GM23338 (cell line): ENCODE measurements around the gene SPARC.

Experiments
- CREB1 ChIP-seq: fragments of 250-450 bp; sonication (Bioruptor Pico); IDR thresholded peaks from 2 replicates; pipeline ENCODE4 v1.5.0; 2020; ENCODE audit warnings: low read depth, mild to moderate bottlenecking, moderate library complexity
- CTCF ChIP-seq, 2 experiments: fragments of 200-600 bp in 1 of 2; sonication (generic) in 1 of 2; conservative IDR thresholded peaks; 2 replicates each; pipeline versions ENCODE4 v1.5.1 to v1.6.1; 2016 to 2017; ENCODE audit warnings: antibody characterized with exemption in 2 of 2, low read depth in 2 of 2, mild to moderate bottlenecking in 2 of 2, moderate library complexity in 1 of 2
- EZH2 ChIP-seq: fragments of 200-600 bp; sonication (generic); IDR thresholded peaks from one replicate; pipeline ENCODE4 v1.8.0; 2017; ENCODE audit warnings: antibody characterized with exemption, mild to moderate bottlenecking, low read depth; ENCODE audit not compliant: unreplicated experiment
- EZH2phosphoT487 ChIP-seq: fragments of 200-600 bp; sonication (generic); IDR thresholded peaks from one replicate; pipeline ENCODE4 v1.8.1; 2018; ENCODE audit warnings: antibody characterized with exemption; ENCODE audit not compliant: unreplicated experiment
- JUNB ChIP-seq: IDR thresholded peaks from one replicate; pipeline ENCODE4 v1.6.1; 2016; ENCODE audit warnings: antibody characterized with exemption; ENCODE audit not compliant: unreplicated experiment
- NANOG ChIP-seq: IDR thresholded peaks from 2 replicates; pipeline ENCODE4 v1.6.1; 2016; ENCODE audit warnings: antibody characterized with exemption, borderline replicate concordance
- POLR2AphosphoS5 ChIP-seq: IDR thresholded peaks from 2 replicates; pipeline ENCODE4 v1.6.1; 2016; ENCODE audit warnings: antibody characterized with exemption, low read depth
- STAT1 ChIP-seq: IDR thresholded peaks from one replicate; pipeline ENCODE4 v1.6.1; 2016; ENCODE audit warnings: antibody characterized with exemption; ENCODE audit not compliant: unreplicated experiment
- ZNF462 ChIP-seq: fragments of 250-450 bp; sonication (Bioruptor Pico); IDR thresholded peaks from 2 replicates; pipeline ENCODE4 v1.5.0; 2020; ENCODE audit warnings: mild to moderate bottlenecking, moderate library complexity
- TF ChIP-seq, protein P1 (sequence below): IDR thresholded peaks from 2 replicates; pipeline ENCODE4 v1.6.1; 2016; ENCODE audit warnings: antibody characterized with exemption
- TF ChIP-seq, protein P2 (sequence below): IDR thresholded peaks from one replicate; pipeline ENCODE4 v1.6.1; 2018; ENCODE audit warnings: antibody characterized with exemption; ENCODE audit not compliant: unreplicated experiment

DNA sequence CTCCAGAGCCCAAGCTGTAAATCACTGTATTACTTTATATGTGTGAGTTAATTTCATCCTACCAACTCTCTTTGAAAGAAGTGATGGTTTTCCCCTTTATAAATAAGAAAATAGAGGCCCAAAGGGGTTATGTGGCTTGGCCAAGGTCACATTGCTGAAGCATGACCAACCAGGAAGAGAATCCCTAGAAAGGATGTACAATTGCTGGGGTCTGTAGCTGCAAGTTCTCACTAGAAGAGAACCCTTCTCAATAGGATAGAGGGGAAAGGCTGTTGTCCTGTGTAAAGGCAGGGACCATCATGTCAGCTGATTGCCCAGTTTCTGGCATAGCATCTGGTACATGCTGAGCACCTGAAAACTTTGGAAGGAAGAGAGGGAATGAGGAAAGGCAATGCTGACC, 56.6 kb downstream of the SPARC start:
- no peak for TF ChIP-seq EZH2phosphoT487
- TF ChIP-seq CTCF (conservative IDR thresholded peaks at IDR 0.05; ENCODE audit: low read depth in 2 of 2) = no peak
- TF ChIP-seq, protein P1, sequence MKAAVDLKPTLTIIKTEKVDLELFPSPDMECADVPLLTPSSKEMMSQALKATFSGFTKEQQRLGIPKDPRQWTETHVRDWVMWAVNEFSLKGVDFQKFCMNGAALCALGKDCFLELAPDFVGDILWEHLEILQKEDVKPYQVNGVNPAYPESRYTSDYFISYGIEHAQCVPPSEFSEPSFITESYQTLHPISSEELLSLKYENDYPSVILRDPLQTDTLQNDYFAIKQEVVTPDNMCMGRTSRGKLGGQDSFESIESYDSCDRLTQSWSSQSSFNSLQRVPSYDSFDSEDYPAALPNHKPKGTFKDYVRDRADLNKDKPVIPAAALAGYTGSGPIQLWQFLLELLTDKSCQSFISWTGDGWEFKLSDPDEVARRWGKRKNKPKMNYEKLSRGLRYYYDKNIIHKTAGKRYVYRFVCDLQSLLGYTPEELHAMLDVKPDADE = no peak
- no peak for TF ChIP-seq POLR2AphosphoS5
- no peak for TF ChIP-seq EZH2
- TF ChIP-seq, protein P2, sequence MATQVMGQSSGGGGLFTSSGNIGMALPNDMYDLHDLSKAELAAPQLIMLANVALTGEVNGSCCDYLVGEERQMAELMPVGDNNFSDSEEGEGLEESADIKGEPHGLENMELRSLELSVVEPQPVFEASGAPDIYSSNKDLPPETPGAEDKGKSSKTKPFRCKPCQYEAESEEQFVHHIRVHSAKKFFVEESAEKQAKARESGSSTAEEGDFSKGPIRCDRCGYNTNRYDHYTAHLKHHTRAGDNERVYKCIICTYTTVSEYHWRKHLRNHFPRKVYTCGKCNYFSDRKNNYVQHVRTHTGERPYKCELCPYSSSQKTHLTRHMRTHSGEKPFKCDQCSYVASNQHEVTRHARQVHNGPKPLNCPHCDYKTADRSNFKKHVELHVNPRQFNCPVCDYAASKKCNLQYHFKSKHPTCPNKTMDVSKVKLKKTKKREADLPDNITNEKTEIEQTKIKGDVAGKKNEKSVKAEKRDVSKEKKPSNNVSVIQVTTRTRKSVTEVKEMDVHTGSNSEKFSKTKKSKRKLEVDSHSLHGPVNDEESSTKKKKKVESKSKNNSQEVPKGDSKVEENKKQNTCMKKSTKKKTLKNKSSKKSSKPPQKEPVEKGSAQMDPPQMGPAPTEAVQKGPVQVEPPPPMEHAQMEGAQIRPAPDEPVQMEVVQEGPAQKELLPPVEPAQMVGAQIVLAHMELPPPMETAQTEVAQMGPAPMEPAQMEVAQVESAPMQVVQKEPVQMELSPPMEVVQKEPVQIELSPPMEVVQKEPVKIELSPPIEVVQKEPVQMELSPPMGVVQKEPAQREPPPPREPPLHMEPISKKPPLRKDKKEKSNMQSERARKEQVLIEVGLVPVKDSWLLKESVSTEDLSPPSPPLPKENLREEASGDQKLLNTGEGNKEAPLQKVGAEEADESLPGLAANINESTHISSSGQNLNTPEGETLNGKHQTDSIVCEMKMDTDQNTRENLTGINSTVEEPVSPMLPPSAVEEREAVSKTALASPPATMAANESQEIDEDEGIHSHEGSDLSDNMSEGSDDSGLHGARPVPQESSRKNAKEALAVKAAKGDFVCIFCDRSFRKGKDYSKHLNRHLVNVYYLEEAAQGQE = no peak
- no peak for TF ChIP-seq NANOG
- TF ChIP-seq CREB1 (CRISPR knock-in tag) = no peak
- no peak for TF ChIP-seq JUNB
- TF ChIP-seq STAT1 = no peak
- TF ChIP-seq ZNF462 (CRISPR knock-in tag) = no peak
